ENCODE results near the gene SLC10A3. TPM values are rescaled to one million over a fixed set of nuclear protein-coding genes. Genes with fewer than 3 reads are reported as not detected.

Gene SLC10A3
- total RNA-seq, 1 donor from 2014 or later = 66.2 TPM

- Histone ChIP-seq H3K36me3 (peaks cover 65 to 67% of the 10 kb centered on the region in 2 donors), H3K4me1 (no peaks in the 10 kb centered on the region), H3K27me3 (no peaks in the 10 kb centered on the region), H3K9me3 (no peaks in the 10 kb centered on the region), H3K4me3 (no peak overlapping the region), H3K27ac (no peak overlapping the region)
- intact Hi-C loops (cut with DNase I) = no loop called here
- no peak for DNase-seq (ENCODE audit: low spot score in 2 of 2)
- TF ChIP-seq, protein P1, sequence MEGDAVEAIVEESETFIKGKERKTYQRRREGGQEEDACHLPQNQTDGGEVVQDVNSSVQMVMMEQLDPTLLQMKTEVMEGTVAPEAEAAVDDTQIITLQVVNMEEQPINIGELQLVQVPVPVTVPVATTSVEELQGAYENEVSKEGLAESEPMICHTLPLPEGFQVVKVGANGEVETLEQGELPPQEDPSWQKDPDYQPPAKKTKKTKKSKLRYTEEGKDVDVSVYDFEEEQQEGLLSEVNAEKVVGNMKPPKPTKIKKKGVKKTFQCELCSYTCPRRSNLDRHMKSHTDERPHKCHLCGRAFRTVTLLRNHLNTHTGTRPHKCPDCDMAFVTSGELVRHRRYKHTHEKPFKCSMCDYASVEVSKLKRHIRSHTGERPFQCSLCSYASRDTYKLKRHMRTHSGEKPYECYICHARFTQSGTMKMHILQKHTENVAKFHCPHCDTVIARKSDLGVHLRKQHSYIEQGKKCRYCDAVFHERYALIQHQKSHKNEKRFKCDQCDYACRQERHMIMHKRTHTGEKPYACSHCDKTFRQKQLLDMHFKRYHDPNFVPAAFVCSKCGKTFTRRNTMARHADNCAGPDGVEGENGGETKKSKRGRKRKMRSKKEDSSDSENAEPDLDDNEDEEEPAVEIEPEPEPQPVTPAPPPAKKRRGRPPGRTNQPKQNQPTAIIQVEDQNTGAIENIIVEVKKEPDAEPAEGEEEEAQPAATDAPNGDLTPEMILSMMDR (IDR thresholded peaks at IDR 0.05) = no peak
Measured at GRCh38 chrX:154468217-154468616, 22.2 kb downstream of the SLC10A3 start.

GRCh38 chrX:154467556-154467955 is 22.9 kb downstream of the SLC10A3 start:
- DNase-seq (ENCODE audit: low spot score in 2 of 2) = no peak
- TF ChIP-seq, protein P1 (IDR thresholded peaks at IDR 0.05) = no peak
- intact Hi-C loops (cut with DNase I) = no loop called here
- H3K9me3 ChIP-seq = no peaks in the 10 kb centered on the region
- H3K36me3 ChIP-seq = peaks cover 59 to 67% of the 10 kb centered on the region in 2 donors
- no peak overlapping the region for H3K27ac ChIP-seq
- H3K27me3 ChIP-seq = no peaks in the 10 kb centered on the region
- no peaks in the 10 kb centered on the region for H3K4me1 ChIP-seq
- no peak overlapping the region for H3K4me3 ChIP-seq

- H3K27me3 ChIP-seq = no peaks in the 10 kb centered on the region
- no peak for DNase-seq (ENCODE audit: low spot score in 2 of 2)
- TF ChIP-seq, protein P1 (IDR thresholded peaks at IDR 0.05) = no peak
- no peaks in the 10 kb centered on the region for H3K4me1 ChIP-seq
- H3K36me3 ChIP-seq = peaks cover 59 to 67% of the 10 kb centered on the region in 2 donors
- intact Hi-C loops (cut with DNase I) = no loop called here
- no peak overlapping the region for H3K27ac ChIP-seq
- H3K4me3 ChIP-seq = no peak overlapping the region
- H3K9me3 ChIP-seq = no peaks in the 10 kb centered on the region
Measured at GRCh38 chrX:154466907-154467306, 23.5 kb downstream of the SLC10A3 start.

DNA sequence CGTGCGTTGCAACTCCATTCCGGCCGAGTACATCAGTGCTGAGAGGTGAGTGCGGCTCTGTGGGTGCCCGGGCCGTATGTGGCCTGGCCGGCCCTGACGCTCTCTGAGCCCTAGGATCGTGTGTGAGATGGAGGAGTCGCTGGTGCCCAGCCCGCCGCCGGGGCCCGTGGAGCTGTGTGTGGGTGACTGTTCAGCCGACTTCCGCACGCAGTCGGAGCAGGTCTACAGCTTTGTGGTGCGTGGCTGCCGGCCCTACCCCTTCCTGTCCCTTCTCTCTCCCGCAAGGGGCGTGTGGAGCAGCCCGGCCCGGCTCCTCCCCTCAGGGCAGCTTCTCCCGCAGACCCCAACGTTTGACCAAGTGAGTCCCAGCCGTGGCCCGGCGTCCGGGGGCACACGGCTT is 24.4 kb downstream of the SLC10A3 start:
- Histone ChIP-seq H3K27ac (no peak overlapping the region), H3K36me3 (peaks cover 59 to 63% of the 10 kb centered on the region in 2 donors), H3K4me3 (no peak overlapping the region), H3K27me3 (no peaks in the 10 kb centered on the region), H3K9me3 (no peaks in the 10 kb centered on the region), H3K4me1 (no peaks in the 10 kb centered on the region)
- intact Hi-C loops (cut with DNase I) = no loop called here
- TF ChIP-seq, protein P1 (IDR thresholded peaks at IDR 0.05) = no peak
- DNase-seq (ENCODE audit: low spot score in 2 of 2) = no peak

- H3K27me3 ChIP-seq = no peaks in the 10 kb centered on the region
- H3K4me1 ChIP-seq = no peaks in the 10 kb centered on the region
- H3K9me3 ChIP-seq = no peaks in the 10 kb centered on the region
- intact Hi-C loops (cut with DNase I) = no loop called here
- H3K4me3 ChIP-seq = no peak overlapping the region
- DNase-seq (ENCODE audit: low spot score in 2 of 2) = no peak
- H3K27ac ChIP-seq = no peak overlapping the region
- TF ChIP-seq, protein P1 (IDR thresholded peaks at IDR 0.05) = no peak
- peaks cover 58 to 60% of the 10 kb centered on the region in 2 donors for H3K36me3 ChIP-seq
Measured at GRCh38 chrX:154465601-154466000, 24.8 kb downstream of the SLC10A3 start.

DNA sequence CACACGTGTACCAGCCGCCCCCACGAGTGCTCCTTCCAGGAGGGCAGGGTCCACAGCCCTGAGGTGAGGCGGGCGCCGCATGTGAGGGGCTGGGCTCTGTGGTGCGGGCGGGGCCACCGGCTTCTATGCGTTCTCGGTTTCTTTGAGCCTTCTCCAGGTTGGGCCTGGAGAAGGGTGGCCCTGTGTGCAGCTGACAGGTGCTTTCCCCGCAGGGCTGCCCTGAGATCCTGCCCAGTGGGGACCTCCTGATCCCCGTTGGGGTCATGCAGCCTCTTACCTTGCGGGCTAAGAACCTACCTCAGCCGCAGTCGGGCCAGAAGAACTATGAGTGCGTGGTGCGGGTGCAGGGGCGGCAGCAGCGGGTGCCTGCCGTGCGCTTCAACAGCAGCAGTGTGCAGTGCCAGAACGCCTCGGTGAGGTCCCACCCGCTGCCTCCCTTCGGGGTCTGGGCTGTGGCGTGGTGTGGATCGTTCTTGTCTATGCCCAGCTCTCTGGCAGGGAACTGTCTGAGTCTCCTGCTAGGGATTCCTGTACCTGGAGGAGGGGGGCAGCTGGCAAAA is 25.5 kb downstream of the SLC10A3 start:
- no peak overlapping the region for H3K27ac ChIP-seq
- no peak for DNase-seq (ENCODE audit: low spot score in 2 of 2)
- TF ChIP-seq, protein P1 (IDR thresholded peaks at IDR 0.05) = no peak
- H3K36me3 ChIP-seq = peaks cover 51 to 53% of the 10 kb centered on the region in 2 donors
- H3K27me3 ChIP-seq = no peaks in the 10 kb centered on the region
- intact Hi-C loops (cut with DNase I) = no loop called here
- H3K4me3 ChIP-seq = no peak overlapping the region
- H3K9me3 ChIP-seq = no peaks in the 10 kb centered on the region
- no peaks in the 10 kb centered on the region for H3K4me1 ChIP-seq

Data from ascending aorta (tissue), 2 donors.